Measurements from ENCODE around the gene SRRM2. TPM values are rescaled to one million over a fixed set of nuclear protein-coding genes. Genes with fewer than 3 reads are reported as not detected.

Gene SRRM2
- total RNA-seq, 6 donors from 2014 or later, result 317 to 3,815 (median 582) TPM

- H3K4me3 ChIP-seq, result no peak overlapping the region
- no peaks in the 10 kb centered on the region for H3K4me1 ChIP-seq
- WGBS, 2 donors, result 90 to 100% methylated on average over 3 to 5 of the region's 5 CpGs
- H3K36me3 ChIP-seq, result no peaks in the 10 kb centered on the region
- no peaks in the 10 kb centered on the region for H3K27me3 ChIP-seq
- no peak for ATAC-seq (ENCODE audit: low FRiP score in 2 of 2)
- H3K27ac ChIP-seq, result no peak overlapping the region
- no peak for DNase-seq
- H3K9me3 ChIP-seq, result no peaks in the 10 kb centered on the region
- TF ChIP-seq POLR2AphosphoS5 (IDR thresholded peaks at IDR 0.05) (no peak), CTCF (IDR thresholded peaks at IDR 0.05) (no peak), POLR2A (IDR thresholded peaks at IDR 0.05) (no peak), EP300 (IDR thresholded peaks at IDR 0.05) (no peak)
These were observed 15.2 kb upstream of the SRRM2 start for GRCh38 chr16:2737238-2737605.

DNA sequence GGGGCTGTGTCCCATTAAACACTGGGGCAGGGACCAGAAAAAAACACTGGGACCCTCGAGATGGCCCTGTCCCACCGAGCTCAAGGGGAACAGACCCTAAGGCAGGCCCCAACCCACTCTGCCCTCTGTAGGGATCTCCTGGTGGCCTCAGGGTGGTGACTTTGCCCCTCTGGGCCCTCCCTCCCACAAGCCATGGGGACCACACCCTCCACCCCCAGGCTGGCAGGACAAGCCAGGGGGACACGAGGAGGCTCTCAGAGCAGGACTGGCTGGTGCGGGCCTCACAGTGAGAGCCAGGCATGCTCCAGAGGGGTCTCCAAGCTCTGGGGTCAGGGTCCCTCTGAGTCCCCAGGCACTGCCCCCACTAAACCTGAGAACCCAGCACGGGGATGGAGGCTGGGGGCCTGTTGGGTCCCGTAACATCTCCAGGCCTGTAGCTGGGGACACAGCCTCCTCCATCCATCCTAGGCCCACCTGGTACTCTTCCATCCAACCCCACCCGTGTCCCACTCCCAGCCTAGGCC, 14.5 kb upstream of the SRRM2 start:
- Histone ChIP-seq H3K4me1 (no peaks in the 10 kb centered on the region), H3K27ac (no peak overlapping the region), H3K27me3 (no peaks in the 10 kb centered on the region), H3K36me3 (no peaks in the 10 kb centered on the region), H3K4me3 (no peak overlapping the region), H3K9me3 (no peaks in the 10 kb centered on the region)
- DNase-seq (no peak), ATAC-seq (ENCODE audit: low FRiP score in 2 of 2) (no peak)
- WGBS, 2 donors, result 60 to 84% methylated on average over 1 to 5 of the region's 7 CpGs
- TF ChIP-seq CTCF (IDR thresholded peaks at IDR 0.05) (no peak), POLR2AphosphoS5 (IDR thresholded peaks at IDR 0.05) (no peak), POLR2A (IDR thresholded peaks at IDR 0.05) (no peak), EP300 (IDR thresholded peaks at IDR 0.05) (no peak)

- no peaks in the 10 kb centered on the region for H3K27me3 ChIP-seq
- no peak for DNase-seq
These were observed 13.8 kb upstream of the SRRM2 start for GRCh38 chr16:2738615-2739014.

DNA sequence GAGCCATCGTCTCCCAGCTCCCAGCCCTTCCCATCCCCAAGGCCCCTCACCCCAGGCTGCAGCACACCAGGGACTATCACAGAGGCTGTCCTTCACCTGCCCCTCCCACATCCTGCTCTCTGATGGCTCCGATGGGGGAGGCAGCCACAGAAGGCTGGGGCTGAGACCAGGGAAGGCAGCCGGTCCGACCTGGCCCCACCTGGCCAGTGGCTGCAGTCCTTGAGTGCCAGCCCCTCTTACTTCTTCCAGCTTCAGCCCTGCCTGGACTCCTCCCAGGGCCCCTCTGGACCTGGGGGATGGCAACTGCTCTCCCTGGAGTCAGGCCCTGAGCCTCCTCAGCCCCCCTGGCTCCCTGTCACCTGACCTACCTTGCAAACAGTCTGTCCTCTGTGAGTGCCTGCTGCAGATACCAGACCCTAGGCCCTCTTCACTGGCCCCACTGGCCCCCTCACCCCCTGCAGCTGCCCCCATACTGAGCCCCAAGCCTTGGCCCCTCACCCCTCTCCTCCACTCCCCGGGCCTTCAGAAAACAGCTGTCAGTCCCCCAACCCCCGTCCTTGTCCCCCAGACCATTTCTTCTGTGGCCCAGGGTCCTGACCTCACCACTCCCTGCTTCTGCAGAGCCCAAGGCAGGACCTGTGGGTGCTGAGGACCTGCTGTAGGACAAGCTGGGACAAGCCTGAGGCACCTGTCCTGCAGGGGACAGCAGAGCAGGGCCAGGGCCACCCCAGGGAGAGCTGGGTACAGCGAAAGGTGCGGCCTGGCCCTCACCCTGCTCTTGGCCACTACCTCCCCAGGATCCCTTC, 12.6 kb upstream of the SRRM2 start:
- ATAC-seq (ENCODE audit: low FRiP score in 2 of 2), result no peak
- WGBS, 2 donors, result 67 to 84% methylated on average over 5 to 8 of the region's 8 CpGs
- DNase-seq, result no peak
- H3K9me3 ChIP-seq, result no peaks in the 10 kb centered on the region
- H3K4me1 ChIP-seq, result no peaks in the 10 kb centered on the region
- no peaks in the 10 kb centered on the region for H3K36me3 ChIP-seq
- no peak overlapping the region for H3K27ac ChIP-seq
- no peak overlapping the region for H3K4me3 ChIP-seq
- no peaks in the 10 kb centered on the region for H3K27me3 ChIP-seq
- TF ChIP-seq POLR2AphosphoS5 (IDR thresholded peaks at IDR 0.05), result no peak
- no peak for TF ChIP-seq CTCF (IDR thresholded peaks at IDR 0.05)
- TF ChIP-seq EP300 (IDR thresholded peaks at IDR 0.05), result no peak
- no peak for TF ChIP-seq POLR2A (IDR thresholded peaks at IDR 0.05)

More at GRCh38 chr16:2738615-2739014, 13.8 kb upstream of the SRRM2 start:
- H3K4me1 ChIP-seq, result no peaks in the 10 kb centered on the region
- H3K36me3 ChIP-seq, result no peaks in the 10 kb centered on the region
- no peaks in the 10 kb centered on the region for H3K9me3 ChIP-seq
- no peak overlapping the region for H3K4me3 ChIP-seq
- 82% methylated on average over 5 of the region's 5 CpGs; no CpG with 5 or more reads in 1 of the 2 donors for WGBS, 2 donors
- no peak overlapping the region for H3K27ac ChIP-seq
- TF ChIP-seq POLR2A (IDR thresholded peaks at IDR 0.05) (no peak), POLR2AphosphoS5 (IDR thresholded peaks at IDR 0.05) (no peak), EP300 (IDR thresholded peaks at IDR 0.05) (no peak), CTCF (IDR thresholded peaks at IDR 0.05) (no peak)
- ATAC-seq (ENCODE audit: low FRiP score in 2 of 2), result no peak
